Tibial nerve (tissue), 4 donors: ENCODE measurements around the gene SOCS6. TPM values are rescaled to one million over a fixed set of nuclear protein-coding genes. Genes with fewer than 3 reads are reported as not detected.

Experiments
- DNase-seq, 2 donors: peaks; one replicate each; pipeline ENCODE4 v3.0.0-alpha.2; 2019; ENCODE audit warnings: low spot score in 2 of 2
- H3K27ac ChIP-seq, 4 donors: fragments of 200-600 bp; sonication (generic) in 3 of 4; one replicate each; pipeline ENCODE4 v1.5.1; 2017 to 2019; ENCODE audit warnings: mild to moderate bottlenecking in 1 of 4
- H3K27me3 ChIP-seq, 2 donors: fragments of 200-600 bp; sonication (generic) in 1 of 2; one replicate each; pipeline versions ENCODE4 v1.5.1 to v1.6.0; 2017 to 2019
- H3K36me3 ChIP-seq, 3 donors: fragments of 200-600 bp; sonication (generic); one replicate each; pipeline ENCODE4 v1.5.1; 2018 to 2019
- H3K4me1 ChIP-seq, 4 donors: fragments of 200-600 bp; sonication (generic) in 3 of 4; one replicate each; pipeline ENCODE4 v1.5.1; 2017 to 2019
- H3K4me3 ChIP-seq, 4 donors: fragments of 200-600 bp; sonication (generic) in 3 of 4; one replicate each; pipeline ENCODE4 v1.5.1; 2017 to 2019; ENCODE audit warnings: mild to moderate bottlenecking in 1 of 4, moderate library complexity in 1 of 4
- H3K9me3 ChIP-seq, 4 donors: fragments of 200-600 bp; sonication (generic) in 3 of 4; one replicate each; pipeline ENCODE4 v1.5.1; 2017 to 2019
- EP300 ChIP-seq, 2 donors: sonication (generic); formaldehyde crosslinking; IDR thresholded peaks; one replicate each; pipeline ENCODE4 v1.6.1; 2017; ENCODE audit warnings: antibody characterized with exemption in 2 of 2, mild to moderate bottlenecking in 1 of 2
- POLR2A ChIP-seq, 2 donors: fragments of 450-650 bp; IDR thresholded peaks; one replicate each; pipeline ENCODE4 v1.6.1; 2017; ENCODE audit warnings: antibody characterized with exemption in 2 of 2, mild to moderate bottlenecking in 2 of 2, moderate library complexity in 2 of 2
- WGBS, 2 donors: methylation state at CpG; one replicate each; pipeline ENCODE4 v1.1.5; 2018; 5-methylcytosine and 5-hydroxymethylcytosine counted together
- total RNA-seq, 4 donors: library from RNA; depleted of rRNA; stranded (reverse); fragments of >200 nt; gene quantifications; one replicate each; pipeline ENCODE4 v1.1.0, GENCODE V29; 2016
- TF ChIP-seq, protein P1 (sequence below), 5 experiments: fragments of 200-600 bp in 3 of 5; fragments of 450-650 bp in 2 of 5; sonication (generic) in 3 of 5; IDR thresholded peaks; one replicate each; pipeline ENCODE4 v1.5.1; 2016 to 2019; ENCODE audit warnings: antibody characterized with exemption in 5 of 5, mild to moderate bottlenecking in 3 of 5, moderate library complexity in 2 of 5

The SOCS6 gene
- total RNA-seq, 4 donors from 2014 or later = 12.9 to 21.8 (median 18.2) TPM

DNA sequence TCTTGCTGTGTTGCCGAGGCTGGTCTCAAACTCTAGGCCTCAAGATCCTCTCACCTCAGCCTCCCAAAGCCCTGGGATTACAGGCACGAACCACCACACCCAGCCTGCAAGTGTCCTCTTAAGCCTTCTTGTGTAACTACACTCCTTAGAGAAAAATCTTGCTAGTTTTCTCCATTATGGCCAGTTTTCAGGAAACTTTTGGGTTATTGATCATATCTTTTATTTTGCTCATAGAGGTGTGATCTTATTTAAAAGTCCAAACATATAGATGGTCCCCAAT lies 2.4 kb downstream of the SOCS6 start:
- 76 to 91% methylated on average over 2 of the region's 2 CpGs for WGBS, 2 donors
- no peaks in the 10 kb centered on the region for H3K9me3 ChIP-seq
- DNase-seq = no peak
- H3K27ac ChIP-seq = peak overlapping the region in 1 of 4 donors; percentile 65
- H3K27me3 ChIP-seq = no peaks in the 10 kb centered on the region
- TF ChIP-seq EP300 (IDR thresholded peaks at IDR 0.05) (no peak), POLR2A (IDR thresholded peaks at IDR 0.05) (no peak)
- TF ChIP-seq, protein P1, sequence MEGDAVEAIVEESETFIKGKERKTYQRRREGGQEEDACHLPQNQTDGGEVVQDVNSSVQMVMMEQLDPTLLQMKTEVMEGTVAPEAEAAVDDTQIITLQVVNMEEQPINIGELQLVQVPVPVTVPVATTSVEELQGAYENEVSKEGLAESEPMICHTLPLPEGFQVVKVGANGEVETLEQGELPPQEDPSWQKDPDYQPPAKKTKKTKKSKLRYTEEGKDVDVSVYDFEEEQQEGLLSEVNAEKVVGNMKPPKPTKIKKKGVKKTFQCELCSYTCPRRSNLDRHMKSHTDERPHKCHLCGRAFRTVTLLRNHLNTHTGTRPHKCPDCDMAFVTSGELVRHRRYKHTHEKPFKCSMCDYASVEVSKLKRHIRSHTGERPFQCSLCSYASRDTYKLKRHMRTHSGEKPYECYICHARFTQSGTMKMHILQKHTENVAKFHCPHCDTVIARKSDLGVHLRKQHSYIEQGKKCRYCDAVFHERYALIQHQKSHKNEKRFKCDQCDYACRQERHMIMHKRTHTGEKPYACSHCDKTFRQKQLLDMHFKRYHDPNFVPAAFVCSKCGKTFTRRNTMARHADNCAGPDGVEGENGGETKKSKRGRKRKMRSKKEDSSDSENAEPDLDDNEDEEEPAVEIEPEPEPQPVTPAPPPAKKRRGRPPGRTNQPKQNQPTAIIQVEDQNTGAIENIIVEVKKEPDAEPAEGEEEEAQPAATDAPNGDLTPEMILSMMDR (IDR thresholded peaks at IDR 0.05) = no peak
- H3K4me1 ChIP-seq = peaks cover 0 to 59% (median 15%) of the 10 kb centered on the region in 4 donors
- H3K4me3 ChIP-seq = peak overlapping the region in 1 of 4 donors; percentile 78
- no peaks in the 10 kb centered on the region for H3K36me3 ChIP-seq

DNA sequence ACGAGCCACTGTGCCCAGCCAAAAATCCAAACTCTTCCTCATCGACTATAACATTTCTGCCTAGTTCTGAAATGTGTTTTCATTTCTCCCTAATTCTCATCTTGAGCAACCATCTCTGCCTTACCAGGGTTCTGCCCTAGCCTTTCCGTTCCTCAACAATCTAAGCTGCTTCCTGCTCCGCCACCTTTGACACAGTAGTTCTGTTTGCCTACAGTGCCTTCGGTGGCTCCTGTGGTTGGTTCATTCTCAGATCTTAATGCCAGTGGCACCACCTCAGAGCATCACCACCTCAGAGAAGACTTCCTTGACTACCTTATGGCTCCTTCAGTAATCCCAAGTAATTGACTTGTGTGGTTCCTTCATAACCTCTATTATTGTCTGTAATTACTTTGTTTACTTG lies 3.8 kb downstream of the SOCS6 start:
- H3K27ac ChIP-seq = peak overlapping the region in 1 of 4 donors; percentile 27
- H3K36me3 ChIP-seq = no peaks in the 10 kb centered on the region
- no peak for TF ChIP-seq EP300 (IDR thresholded peaks at IDR 0.05)
- no peak for TF ChIP-seq POLR2A (IDR thresholded peaks at IDR 0.05)
- H3K9me3 ChIP-seq = no peaks in the 10 kb centered on the region
- no peak overlapping the region for H3K4me3 ChIP-seq
- no peak for DNase-seq
- H3K4me1 ChIP-seq = peaks cover 0 to 73% (median 22%) of the 10 kb centered on the region in 4 donors
- 64 to 82% methylated on average over 5 of the region's 5 CpGs for WGBS, 2 donors
- H3K27me3 ChIP-seq = no peaks in the 10 kb centered on the region

DNA sequence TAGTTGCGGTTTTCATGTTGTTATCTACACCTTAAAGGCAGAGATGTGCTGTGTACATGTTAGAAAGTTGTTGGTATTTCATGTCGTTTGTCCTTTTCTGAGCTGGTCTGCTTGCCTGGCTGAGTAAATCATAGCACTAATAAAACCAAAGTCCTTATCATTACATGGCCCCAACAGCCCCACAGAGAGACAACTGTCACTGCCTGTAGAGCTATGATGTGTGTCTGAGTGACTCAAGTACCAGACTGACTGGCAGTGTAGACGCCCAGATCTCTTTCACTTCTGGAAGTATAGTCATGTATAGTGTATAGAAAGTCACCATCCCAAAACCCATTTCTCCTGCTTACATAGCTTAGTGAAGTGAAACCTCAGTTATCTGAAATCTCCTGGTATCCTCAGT lies 4.3 kb downstream of the SOCS6 start:
- 70 to 72% methylated on average over 3 of the region's 3 CpGs for WGBS, 2 donors

DNA sequence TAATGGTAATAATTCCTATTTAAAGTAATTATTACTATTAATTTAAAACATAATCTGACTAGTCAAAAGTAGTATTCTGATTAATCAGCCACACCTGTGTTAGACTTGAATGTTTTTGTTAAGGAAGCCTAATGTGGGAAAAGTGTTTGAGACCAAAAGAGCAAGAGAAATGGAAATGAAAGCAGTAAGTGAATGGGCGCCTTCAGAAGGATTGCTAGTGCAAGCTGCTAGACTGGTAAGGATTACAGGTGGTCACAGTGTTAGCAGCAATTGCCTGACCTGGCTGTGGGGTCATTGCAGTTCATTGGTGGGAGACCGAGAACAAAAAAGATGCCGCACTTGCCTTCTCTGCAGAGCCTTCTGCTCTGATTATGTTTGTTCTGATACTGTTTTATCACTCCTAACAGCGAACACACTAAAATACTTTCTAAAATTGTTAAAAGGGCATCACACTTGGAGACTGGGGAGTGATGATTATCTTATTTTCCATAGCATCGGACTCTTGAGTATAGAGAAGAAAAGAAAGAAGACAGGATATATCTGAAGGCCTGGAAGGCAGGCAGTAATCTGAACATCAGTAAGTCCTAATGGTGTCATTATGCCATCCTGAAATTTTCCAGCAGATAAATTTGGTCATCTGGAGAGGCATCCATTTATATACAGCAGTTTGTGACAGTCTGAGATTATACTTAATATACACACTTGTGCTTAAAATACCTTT lies 5.8 kb downstream of the SOCS6 start:
- Histone ChIP-seq H3K4me1 (peaks cover 0 to 93% (median 30%) of the 10 kb centered on the region in 4 donors), H3K27ac (peak overlapping the region in 1 of 4 donors; percentile 31), H3K36me3 (no peaks in the 10 kb centered on the region), H3K4me3 (no peak overlapping the region), H3K27me3 (no peaks in the 10 kb centered on the region), H3K9me3 (no peaks in the 10 kb centered on the region)
- 76 to 83% methylated on average over 5 of the region's 5 CpGs for WGBS, 2 donors
- no peak for DNase-seq
- TF ChIP-seq, protein P1 (IDR thresholded peaks at IDR 0.05) = no peak
- TF ChIP-seq POLR2A (IDR thresholded peaks at IDR 0.05) (no peak), EP300 (IDR thresholded peaks at IDR 0.05) (no peak)

More for the DNA sequence above, 4.3 kb downstream of the SOCS6 start:
- Histone ChIP-seq H3K36me3 (no peaks in the 10 kb centered on the region), H3K4me3 (no peak overlapping the region), H3K27ac (peak overlapping the region in 2 of 4 donors; percentile 27 to 32), H3K4me1 (peaks cover 0 to 78% (median 24%) of the 10 kb centered on the region in 4 donors), H3K27me3 (no peaks in the 10 kb centered on the region), H3K9me3 (no peaks in the 10 kb centered on the region)
- TF ChIP-seq POLR2A (IDR thresholded peaks at IDR 0.05) (no peak), EP300 (IDR thresholded peaks at IDR 0.05) (no peak)
- TF ChIP-seq, protein P1 (IDR thresholded peaks at IDR 0.05) = no peak
- DNase-seq = no peak

DNA sequence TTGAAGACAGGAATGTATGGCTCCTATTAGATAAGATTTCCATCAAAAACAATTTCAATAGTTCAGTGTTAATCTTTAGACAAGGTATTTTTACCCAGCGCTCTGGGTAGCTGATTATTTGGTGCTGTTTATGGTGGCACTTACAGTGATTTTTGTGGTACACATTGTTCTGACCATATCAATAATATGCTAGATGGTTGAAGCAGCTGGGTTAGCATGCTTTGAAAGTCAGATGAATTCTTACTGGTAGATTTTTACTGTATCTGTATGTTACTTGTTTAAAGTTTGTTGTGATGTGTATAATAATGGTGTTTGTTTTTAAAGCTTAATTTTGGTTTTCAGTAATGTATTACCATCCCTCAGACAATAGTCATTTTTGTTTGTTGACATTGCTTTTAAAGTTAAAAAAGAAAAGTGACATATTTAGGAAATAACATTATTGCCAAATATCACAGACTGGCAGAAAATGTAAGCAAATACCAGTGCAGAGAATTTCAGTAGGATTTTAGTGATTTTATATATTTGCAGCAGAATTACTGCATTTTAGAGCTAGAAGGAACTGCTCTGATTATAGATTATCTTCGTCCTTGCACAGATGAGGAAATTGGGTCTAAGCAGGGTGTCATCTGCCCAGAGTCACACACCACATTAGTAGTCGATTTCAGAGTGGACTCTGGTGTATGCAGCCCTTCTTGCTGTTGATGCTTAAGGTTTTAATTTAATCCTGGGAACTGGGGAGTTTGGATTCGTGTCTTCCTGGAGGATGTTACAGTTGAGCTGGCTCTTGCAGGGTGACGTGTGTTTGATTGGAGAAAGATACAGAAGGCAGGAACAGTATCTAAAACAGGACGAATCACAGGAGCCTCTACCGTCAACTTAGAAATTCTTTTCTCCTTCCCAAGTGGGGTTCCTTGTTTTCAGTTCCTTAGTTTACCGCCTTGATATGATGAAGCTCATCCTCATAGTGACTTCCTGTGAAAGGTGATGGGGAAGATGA lies 6.6 kb downstream of the SOCS6 start:
- Histone ChIP-seq H3K36me3 (no peaks in the 10 kb centered on the region), H3K4me1 (peaks cover 0 to 93% (median 28%) of the 10 kb centered on the region in 4 donors), H3K9me3 (no peaks in the 10 kb centered on the region), H3K27ac (peak overlapping the region in 2 of 4 donors; percentile 34 to 36), H3K27me3 (no peaks in the 10 kb centered on the region), H3K4me3 (no peak overlapping the region)
- 49 to 54% methylated on average over 8 of the region's 8 CpGs for WGBS, 2 donors
- DNase-seq = no peak
- TF ChIP-seq EP300 (IDR thresholded peaks at IDR 0.05) = no peak
- TF ChIP-seq, protein P1 (IDR thresholded peaks at IDR 0.05) = no peak
- TF ChIP-seq POLR2A (IDR thresholded peaks at IDR 0.05) = no peak
